GM12872 (cell line): Measurements from ENCODE around the gene SYNPR.

Source experiments
- CTCF ChIP-seq: IDR thresholded peaks from 3 replicates; pipeline ENCODE4 v1.5.1; 2011; ENCODE audit warnings: low read depth, mild to moderate bottlenecking, low read length, moderate library complexity; ENCODE audit not compliant: insufficient read depth

SYNPR gene

GRCh38 chr3:63278171-63279004 lies at the start of gene SYNPR:
TSS of gene SYNPR (plus strand) at chr3:63278308.
- no peak for TF ChIP-seq CTCF

DNA sequence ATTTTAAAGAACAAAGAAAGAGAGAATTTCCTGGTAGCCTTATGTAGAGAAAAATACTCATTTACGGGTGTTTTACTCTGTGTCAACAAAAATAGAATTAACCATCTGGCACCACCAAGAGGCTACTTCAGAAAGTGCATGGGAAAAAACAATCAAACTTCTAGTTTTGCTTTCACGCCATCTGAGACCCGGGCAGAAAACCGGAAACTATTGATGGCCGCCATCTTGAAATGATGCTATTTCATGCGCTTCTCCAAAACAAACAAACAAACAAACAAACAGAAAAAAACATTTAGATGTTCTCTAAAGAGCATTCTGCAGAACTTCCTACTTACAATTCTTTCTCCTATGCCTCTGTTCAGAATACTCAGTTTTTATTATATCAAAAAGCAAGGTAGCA lies 49.4 kb upstream of the SYNPR start:
- peak; percentile 45; the same call in 1 of the 3 replicates for TF ChIP-seq CTCF

DNA sequence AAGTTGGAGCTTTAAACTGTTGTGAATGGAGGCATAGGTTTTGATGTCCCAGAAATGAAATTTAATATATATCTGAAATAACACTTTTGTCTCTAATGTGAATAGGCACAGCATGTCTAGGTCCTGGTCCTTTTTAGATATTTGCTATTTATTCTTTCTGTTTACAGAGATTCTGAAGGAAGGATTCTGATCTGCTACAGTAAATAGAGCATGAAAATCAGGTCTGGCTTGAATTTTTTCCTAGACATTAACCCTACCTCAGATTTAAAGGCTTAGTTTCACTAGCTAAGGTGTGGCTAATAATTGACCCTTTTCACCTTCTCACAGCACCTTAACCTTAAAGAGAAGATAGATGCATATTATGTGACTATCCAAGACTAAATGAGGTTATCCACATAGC lies 48.0 kb upstream of the SYNPR start:
- no peak for TF ChIP-seq CTCF

DNA sequence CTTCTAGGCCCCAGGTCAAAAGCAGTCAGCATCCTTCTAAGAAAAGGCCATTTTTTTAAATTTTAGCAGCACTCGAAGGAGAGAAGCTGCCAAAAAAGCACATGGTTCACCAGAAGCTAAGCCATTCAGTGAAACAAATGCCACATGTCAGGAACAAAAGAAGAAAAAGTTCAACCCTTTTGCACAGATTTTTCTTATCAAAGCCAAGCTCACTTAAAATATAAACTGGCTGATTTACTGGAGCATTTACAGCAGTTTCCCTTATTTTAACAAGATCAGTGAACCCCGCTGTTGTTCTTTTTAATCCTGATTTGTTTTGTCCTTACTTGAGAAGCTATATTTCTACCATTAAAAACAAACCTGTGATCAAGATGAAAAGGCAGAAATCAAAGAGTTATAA lies 46.5 kb upstream of the SYNPR start:
- no peak for TF ChIP-seq CTCF

GRCh38 chr3:63232764-63233396 lies 45.2 kb upstream of the SYNPR start:
- no peak for TF ChIP-seq CTCF

GRCh38 chr3:63240381-63240902 lies 37.7 kb upstream of the SYNPR start:
- no peak for TF ChIP-seq CTCF

DNA sequence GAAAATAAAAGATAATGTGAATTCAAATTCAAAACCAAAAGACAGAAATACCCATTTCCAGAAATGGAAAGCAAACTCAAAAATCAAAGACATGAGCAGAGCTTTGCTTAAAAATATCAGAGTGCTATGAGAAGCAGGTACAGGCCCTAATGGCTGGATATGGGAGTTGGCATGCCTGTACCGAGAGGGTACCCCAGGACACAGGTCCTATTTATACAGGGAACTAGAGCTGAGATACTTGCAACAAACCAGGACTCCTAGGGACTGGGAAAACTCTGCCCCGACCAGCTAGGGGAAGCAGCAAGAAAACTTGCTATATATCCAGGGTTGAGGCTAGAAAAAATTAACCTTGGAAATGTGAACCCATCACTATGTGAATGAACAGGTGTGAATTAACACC lies 36.0 kb upstream of the SYNPR start:
- no peak for TF ChIP-seq CTCF
